ENCODE data around the gene MYBPC1. TPM values are rescaled to one million over a fixed set of nuclear protein-coding genes. Genes with fewer than 3 reads are reported as not detected.

MYBPC1 gene
- total and polyA plus RNA-seq, 2 of the 13 experiments (the other 11 are each of a cell fraction or from before 2014, with no cell fraction given), result 0.31 to 0.53 TPM

GRCh38 chr12:101697197-101697929, 102.6 kb downstream of the MYBPC1 start, which contains the start of gene CHPT1 (continued):
- TF ChIP-seq EED (CRISPR knock-in tag; IDR thresholded peaks at IDR 0.05) (no peak), ZNF460 (CRISPR knock-in tag; IDR thresholded peaks at IDR 0.05; ENCODE audit: borderline replicate concordance) (no peak), ZNF883 (CRISPR knock-in tag; IDR thresholded peaks at IDR 0.05; ENCODE audit: not compliant biosample characterization) (no peak), NR3C1 (CRISPR knock-in tag; IDR thresholded peaks at IDR 0.05) (no peak), ZNF335 (CRISPR knock-in tag; IDR thresholded peaks at IDR 0.05) (no peak), GABPB1 (CRISPR knock-in tag; IDR thresholded peaks at IDR 0.05) (peak; percentile 38), TARDBP (CRISPR knock-in tag; IDR thresholded peaks at IDR 0.05) (no peak), BCL6 (CRISPR knock-in tag; IDR thresholded peaks at IDR 0.05) (peak; percentile 60; the same call in 1 of the 2 replicates), CCDC6 (CRISPR knock-in tag; IDR thresholded peaks at IDR 0.05) (no peak), SKI (IDR thresholded peaks at IDR 0.05; ENCODE audit: partially characterized antibody) (no peak), BCLAF1 (IDR thresholded peaks at IDR 0.05) (no peak), ZFP82 (CRISPR knock-in tag; IDR thresholded peaks at IDR 0.05; ENCODE audit: borderline replicate concordance) (peak; percentile 73; the same call in 1 of the 2 replicates), HNF1B (CRISPR knock-in tag; IDR thresholded peaks at IDR 0.05) (peak; percentile 60; the same call in 1 of the 2 replicates), NKX3-1 (CRISPR knock-in tag; IDR thresholded peaks at IDR 0.05) (peak; percentile 80; the same call in 1 of the 2 replicates), CENPT (CRISPR knock-in tag; IDR thresholded peaks at IDR 0.05; ENCODE audit: low read depth) (no peak), ZC3H4 (CRISPR knock-in tag; IDR thresholded peaks at IDR 0.05; ENCODE audit: borderline replicate concordance) (0 out of 2 replicates have a peak, but pooled peaks have one; percentile 14), ZNF710 (CRISPR knock-in tag; IDR thresholded peaks at IDR 0.05; ENCODE audit: borderline replicate concordance) (no peak), AKAP8 (CRISPR knock-in tag; IDR thresholded peaks at IDR 0.05) (no peak; the same call in 1 of the 2 replicates), ELF3 (CRISPR knock-in tag; IDR thresholded peaks at IDR 0.05) (no peak)
- TF ChIP-seq, protein P1, sequence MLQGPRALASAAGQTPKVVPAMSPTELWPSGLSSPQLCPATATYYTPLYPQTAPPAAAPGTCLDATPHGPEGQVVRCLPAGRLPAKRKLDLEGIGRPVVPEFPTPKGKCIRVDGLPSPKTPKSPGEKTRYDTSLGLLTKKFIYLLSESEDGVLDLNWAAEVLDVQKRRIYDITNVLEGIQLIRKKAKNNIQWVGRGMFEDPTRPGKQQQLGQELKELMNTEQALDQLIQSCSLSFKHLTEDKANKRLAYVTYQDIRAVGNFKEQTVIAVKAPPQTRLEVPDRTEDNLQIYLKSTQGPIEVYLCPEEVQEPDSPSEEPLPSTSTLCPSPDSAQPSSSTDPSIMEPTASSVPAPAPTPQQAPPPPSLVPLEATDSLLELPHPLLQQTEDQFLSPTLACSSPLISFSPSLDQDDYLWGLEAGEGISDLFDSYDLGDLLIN (CRISPR knock-in tag; IDR thresholded peaks at IDR 0.05; ENCODE audit: borderline replicate concordance), result peak; percentile 58; the same call in 1 of the 2 replicates
- TF ChIP-seq, protein P2, sequence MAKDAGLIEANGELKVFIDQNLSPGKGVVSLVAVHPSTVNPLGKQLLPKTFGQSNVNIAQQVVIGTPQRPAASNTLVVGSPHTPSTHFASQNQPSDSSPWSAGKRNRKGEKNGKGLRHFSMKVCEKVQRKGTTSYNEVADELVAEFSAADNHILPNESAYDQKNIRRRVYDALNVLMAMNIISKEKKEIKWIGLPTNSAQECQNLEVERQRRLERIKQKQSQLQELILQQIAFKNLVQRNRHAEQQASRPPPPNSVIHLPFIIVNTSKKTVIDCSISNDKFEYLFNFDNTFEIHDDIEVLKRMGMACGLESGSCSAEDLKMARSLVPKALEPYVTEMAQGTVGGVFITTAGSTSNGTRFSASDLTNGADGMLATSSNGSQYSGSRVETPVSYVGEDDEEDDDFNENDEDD (CRISPR knock-in tag; IDR thresholded peaks at IDR 0.05; ENCODE audit: borderline replicate concordance), result no peak; the same call in 1 of the 2 replicates
